NCI-H526 (cell line): ENCODE data around the gene ARHGEF4.
A peak's percentile ranks its signal among the peaks of the same experiment; 100 is the strongest.

Experiments used
- DNase-seq, 2 experiments: peaks; one replicate each; lab custom pipeline; 2025; lab: John Stamatoyannopoulos, UW

ARHGEF4 gene

GRCh38 chr2:131014141-131014540 is 177.4 kb downstream of the ARHGEF4 start:
- peak in 1 of 2 experiments; percentile 29 for DNase-seq

GRCh38 chr2:131015764-131016163 is 179.1 kb downstream of the ARHGEF4 start:
- no peak for DNase-seq

DNA sequence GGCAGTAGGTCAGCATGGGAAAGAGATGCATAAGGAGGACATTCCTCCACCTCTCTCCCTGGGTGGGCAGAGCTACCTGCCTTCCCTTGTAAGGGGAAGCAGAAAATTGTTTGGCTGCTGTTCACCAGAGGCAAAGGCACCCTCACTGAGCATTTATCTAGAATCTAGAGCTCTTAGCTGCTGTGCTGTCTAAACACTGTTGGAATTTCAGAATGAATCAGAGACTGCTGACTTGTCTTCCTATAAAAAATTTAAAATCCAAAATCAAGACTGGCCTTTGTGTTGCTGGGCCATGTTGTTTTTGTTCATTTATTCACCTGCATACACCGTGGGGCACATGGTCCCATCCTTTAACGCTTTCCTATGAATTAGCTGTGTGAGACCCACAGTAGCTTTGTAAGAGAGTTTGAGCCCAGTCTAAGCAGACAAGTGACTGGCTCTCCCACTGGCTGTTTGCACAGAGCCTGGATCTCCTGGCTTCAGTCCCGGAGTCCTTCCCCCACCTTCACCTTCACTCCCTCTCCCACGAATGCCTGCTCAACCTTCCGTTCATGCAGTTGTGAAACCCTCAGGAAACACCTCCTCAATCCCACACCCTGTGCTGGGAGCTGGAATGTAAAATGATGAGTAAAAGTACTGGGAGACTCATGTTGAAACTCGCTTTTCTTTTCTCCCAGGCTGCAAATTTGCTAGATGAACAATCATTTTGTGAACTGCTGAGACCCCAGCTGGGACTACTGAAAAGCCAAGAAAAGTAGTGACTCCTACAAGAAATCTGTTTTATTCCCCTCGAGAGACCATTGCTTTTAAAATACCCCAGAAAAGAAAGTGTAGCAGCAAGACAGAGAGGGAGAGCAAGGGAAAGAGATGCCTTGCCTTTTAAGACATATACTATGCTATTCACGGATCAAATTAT is 180.4 kb downstream of the ARHGEF4 start:
- DNase-seq: no peak

DNA sequence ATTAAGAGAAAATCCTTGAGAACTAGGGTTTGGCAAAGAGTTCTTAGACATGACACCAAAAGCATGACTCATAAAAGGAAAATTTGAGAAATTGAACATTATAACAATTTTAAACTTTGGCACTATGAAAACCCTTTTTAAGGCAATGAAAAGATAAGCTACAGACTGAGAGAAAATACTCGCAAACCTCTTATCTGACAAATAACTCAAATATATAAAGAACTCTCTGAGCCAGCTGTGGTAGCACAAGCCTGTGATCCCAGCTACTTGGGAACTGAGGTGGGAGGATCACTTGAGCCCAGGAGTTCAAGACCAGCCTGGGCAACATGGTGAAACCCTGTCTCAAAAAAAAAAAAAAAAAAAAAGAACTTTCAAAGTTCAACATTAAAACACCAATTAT is 186.0 kb downstream of the ARHGEF4 start:
- DNase-seq: no peak

GRCh38 chr2:131023758-131024157 is 187.0 kb downstream of the ARHGEF4 start:
- DNase-seq: peak in 1 of 2 experiments; percentile 14

GRCh38 chr2:131026919-131027318 is 190.2 kb downstream of the ARHGEF4 start:
- no peak for DNase-seq

GRCh38 chr2:131027566-131028528 is 191.1 kb downstream of the ARHGEF4 start:
- no peak for DNase-seq

DNA sequence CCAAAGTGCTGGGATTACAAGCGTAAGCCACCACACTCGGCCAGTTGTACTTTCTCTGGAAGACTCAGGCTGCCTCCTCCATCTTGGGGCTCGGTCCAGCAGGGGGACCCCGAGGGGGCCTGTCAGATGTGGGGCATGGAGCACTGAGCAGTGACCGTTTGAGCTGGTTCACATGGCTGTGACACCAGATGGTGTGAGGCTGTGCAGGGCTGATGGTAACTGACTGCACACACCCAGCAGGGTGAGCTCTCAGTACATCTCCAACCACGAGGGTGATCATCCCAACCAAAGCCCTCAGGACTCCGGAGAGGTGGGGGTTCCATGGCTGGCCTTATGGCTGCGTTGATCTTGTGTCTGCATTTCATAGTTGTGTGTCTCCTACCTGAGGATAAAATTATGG is 193.1 kb downstream of the ARHGEF4 start:
- DNase-seq: no peak

DNA sequence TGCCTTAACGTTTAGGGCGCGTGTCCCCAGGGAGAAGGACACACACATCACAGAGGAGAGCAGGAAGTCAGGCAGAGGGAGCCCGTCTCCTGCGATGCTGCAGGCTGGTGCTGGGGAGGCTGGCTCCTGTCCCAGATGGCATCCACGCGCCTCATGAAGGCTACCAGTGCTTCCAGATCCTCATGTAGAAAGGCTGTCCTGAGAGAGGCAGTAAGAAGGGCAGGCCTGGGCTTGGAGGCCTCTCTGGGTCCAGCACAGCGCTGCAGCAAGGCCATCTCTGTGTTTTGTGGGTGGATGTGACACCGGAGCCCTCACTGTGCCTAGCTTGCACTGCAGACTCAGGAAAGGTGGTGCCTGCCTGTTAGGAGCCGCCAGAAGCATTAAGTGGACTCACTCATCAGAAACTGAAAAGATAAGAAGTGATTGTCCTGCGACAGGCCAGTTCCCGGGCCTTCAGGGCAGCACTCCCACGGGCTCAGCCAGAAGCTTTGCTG is 193.8 kb downstream of the ARHGEF4 start:
- DNase-seq: peak; percentile 47 to 75

- DNase-seq: no peak
Measured at GRCh38 chr2:131031431-131031841, 194.7 kb downstream of the ARHGEF4 start.

DNA sequence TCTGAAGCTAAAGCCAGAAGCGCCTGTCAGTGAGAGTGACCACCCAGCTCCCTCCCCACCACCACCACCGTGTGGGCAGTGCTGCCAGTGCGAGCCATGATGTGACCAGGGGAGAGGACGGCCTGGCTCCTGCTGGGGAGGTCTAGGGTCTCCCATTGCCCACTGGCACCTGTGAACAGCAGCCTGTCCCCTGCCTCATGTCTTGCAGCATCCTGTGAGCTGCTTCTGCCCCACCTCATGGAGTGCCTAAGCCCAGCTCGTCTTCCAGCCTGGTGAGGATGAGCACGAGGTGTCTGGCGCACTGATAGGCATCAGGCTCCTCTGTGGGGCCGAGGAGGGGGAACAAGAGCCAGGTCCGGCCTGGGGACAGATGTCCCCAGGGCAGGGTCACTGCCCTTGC is 195.2 kb downstream of the ARHGEF4 start:
- DNase-seq: no peak

- no peak for DNase-seq
Measured at GRCh38 chr2:131032393-131032836, 195.7 kb downstream of the ARHGEF4 start.

- no peak for DNase-seq
Measured at GRCh38 chr2:131033786-131034121, 197.0 kb downstream of the ARHGEF4 start.

DNA sequence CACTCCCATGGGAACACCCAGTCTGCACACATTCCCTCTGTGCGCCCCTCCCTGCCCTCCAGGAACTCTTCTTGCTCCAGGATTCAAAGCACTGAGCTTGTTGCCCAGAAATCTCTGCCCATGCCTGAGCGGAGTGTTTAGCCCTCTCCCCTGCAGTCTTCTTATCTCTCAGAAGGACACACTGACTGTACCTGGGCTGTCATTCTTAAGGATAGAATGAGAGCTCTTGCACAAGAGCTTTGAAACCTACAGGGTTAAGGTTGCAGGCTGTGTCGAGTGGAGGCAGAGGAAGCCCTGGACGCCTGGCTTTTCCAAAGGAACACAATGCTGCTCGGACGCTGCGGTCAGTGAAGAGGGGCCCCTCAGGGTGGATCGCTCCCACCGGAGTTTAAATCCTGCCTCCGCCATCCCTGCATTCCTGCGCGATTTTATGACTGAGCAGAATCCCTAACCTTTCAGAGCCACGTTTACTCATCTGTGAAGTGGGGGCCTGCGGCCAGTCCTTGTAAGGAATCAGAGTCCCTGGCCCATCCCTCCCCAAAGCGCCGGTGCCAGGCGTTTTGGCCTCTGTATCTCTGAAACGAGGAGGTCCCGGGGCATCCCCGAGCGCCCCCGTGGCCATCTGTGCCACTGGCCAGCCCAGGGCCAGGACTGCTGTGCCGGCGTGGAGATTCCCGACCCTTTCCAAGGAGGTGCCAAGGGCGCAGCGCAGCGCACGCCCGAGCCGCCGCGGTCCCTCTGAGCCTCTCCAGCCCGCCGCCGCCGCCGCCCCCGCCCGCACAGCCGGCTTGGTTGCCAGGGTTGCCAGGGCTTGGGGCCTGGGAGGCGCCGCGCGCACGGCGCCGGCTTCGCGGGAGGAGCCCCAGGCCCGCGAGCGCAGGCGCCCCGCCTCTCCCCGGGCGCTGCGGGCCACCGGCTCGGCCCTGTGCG is 197.7 kb downstream of the ARHGEF4 start:
- DNase-seq: peak in 1 of 2 experiments; percentile 77

GRCh38 chr2:131035112-131035825 is 198.6 kb downstream of the ARHGEF4 start:
- peak in 1 of 2 experiments; percentile 45 for DNase-seq

- DNase-seq: no peak
Measured at GRCh38 chr2:131035826-131036231, 199.1 kb downstream of the ARHGEF4 start.

DNA sequence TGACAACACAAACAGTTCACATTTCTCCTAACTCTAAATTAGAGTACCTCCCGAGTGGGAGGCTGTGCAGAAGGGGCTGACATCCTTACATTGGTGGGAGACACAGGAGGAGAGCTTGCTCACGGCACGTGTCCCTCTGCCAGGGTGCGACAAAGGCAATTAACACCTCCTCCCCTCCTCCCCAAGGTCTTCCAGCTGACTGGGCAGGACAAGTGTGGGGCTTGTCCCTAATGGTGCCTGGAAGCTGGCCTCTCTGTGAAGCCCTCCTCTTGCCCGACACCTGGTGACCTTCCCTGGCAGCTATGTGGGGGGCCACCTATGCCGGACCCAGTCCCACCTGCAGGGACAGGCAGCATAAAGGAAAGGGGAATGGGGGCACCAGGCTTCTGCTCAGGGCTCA is 199.6 kb downstream of the ARHGEF4 start:
- DNase-seq: no peak

DNA sequence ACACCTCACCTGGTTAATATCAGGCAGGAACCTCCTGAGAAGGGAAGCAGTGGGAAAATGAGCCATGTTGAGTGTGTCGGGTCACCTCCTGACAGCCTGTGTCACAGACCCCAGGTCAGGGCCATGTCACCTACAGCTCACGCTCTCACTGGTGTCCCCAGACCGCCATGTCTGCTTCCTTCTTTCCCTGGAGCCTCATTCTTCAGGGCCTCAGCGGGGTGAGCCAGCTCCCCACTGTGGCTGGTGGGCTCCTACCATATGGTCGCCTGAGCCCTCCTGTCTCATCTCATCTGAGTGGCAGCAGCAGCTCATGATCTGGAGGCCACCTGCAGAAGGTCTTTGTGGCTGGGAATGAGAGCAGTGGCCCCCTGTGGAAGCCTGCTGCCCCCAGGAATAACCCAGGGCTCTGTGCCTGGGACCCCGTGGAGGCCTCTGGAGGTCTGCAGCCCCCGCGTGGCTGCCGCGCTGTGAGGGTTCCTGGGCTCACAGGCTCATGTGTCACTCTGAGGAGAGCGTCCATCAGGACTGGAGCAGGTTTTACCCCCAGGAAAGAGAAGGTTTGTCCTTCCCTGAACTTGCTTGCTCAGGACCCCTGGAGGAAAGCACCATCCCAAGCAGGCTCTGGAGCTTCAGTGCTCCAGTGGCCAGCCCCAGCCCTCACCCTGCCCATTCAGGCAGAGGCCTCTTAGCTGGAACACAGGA is 200.1 kb downstream of the ARHGEF4 start:
- no peak for DNase-seq

DNA sequence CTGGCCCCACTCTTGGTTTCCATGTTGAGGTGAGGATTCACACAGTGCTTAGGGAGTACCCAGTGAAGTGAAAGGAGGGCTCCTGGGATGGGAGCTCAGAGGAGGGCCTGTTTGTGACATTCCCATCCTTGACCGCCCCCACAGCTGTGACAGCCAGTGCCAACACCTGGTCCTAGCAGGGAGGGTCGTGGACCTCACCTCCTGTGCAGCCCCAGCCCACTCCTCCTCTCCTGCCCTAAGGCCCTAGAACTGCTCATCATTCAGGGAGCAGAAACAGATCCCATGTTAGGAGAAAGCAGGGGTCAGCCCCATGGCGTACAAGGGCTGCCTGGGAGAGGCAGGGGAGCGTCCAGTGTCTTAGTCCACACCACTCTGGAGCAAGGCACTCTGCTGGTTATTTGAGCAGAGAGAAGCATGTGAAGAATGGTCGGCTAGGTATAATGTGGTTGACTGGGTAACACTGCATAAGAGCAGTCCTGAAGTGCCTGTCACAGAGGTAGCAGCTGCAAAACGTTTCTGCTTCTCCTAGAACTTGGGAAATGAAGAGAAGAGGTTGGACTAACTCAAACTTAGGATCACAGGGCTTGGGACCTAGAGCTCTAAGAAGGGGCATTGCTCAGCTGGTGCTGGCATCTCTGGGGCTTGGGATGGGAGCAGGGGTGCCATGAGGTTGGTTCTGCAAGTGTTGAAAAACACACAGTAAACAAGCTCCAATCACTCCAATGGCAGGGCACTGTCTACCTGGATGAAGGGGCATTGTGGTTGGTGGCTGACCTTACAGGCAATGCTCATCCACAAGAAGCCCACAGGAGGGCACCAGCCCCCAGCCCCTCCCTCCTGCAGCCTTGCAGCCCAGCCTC is 200.9 kb downstream of the ARHGEF4 start:
- DNase-seq: no peak
